G401.6 (cell line): ENCODE results near the gene PLEKHA6.

ENCODE experiments used
- FAIRE-seq: peaks from 2 replicates; lab custom pipeline; 2012; peaks lifted over from hg19 to GRCh38; lab: Jason Lieb, UNC

The PLEKHA6 gene

GRCh38 chr1:204283711-204284651 is 75.7 kb downstream of the PLEKHA6 start:
- FAIRE-seq: no peak

- FAIRE-seq: no peak
Measured at GRCh38 chr1:204282761-204283221, 76.9 kb downstream of the PLEKHA6 start.

GRCh38 chr1:204280099-204280961 is 79.4 kb downstream of the PLEKHA6 start:
- no peak for FAIRE-seq

GRCh38 chr1:204278958-204279357 is 80.8 kb downstream of the PLEKHA6 start:
- no peak for FAIRE-seq

GRCh38 chr1:204278251-204278650 is 81.5 kb downstream of the PLEKHA6 start:
- FAIRE-seq: no peak

GRCh38 chr1:204277563-204278219 is 82.0 kb downstream of the PLEKHA6 start:
- FAIRE-seq: no peak

GRCh38 chr1:204275695-204276370 is 83.9 kb downstream of the PLEKHA6 start:
- FAIRE-seq: no peak

GRCh38 chr1:204274446-204274845 is 85.3 kb downstream of the PLEKHA6 start:
- FAIRE-seq: no peak

- no peak for FAIRE-seq
Measured at GRCh38 chr1:204272505-204272904, 87.2 kb downstream of the PLEKHA6 start.

- no peak for FAIRE-seq
Measured at GRCh38 chr1:204271970-204272369, 87.8 kb downstream of the PLEKHA6 start.

GRCh38 chr1:204268101-204268500 is 91.6 kb downstream of the PLEKHA6 start:
- no peak for FAIRE-seq

GRCh38 chr1:204267191-204267601 is 92.5 kb downstream of the PLEKHA6 start:
- no peak for FAIRE-seq

- no peak for FAIRE-seq
Measured at GRCh38 chr1:204266504-204267034, 93.2 kb downstream of the PLEKHA6 start.

- no peak for FAIRE-seq
Measured at GRCh38 chr1:204265665-204266064, 94.1 kb downstream of the PLEKHA6 start.

- FAIRE-seq: no peak
Measured at GRCh38 chr1:204264805-204265204, 94.9 kb downstream of the PLEKHA6 start.

- no peak for FAIRE-seq
Measured at GRCh38 chr1:204263254-204263910, 96.3 kb downstream of the PLEKHA6 start.

GRCh38 chr1:204262506-204263253 is 97.0 kb downstream of the PLEKHA6 start:
- no peak for FAIRE-seq

- no peak for FAIRE-seq
Measured at GRCh38 chr1:204261746-204262505, 97.8 kb downstream of the PLEKHA6 start.

GRCh38 chr1:204261266-204261665 is 98.5 kb downstream of the PLEKHA6 start:
- FAIRE-seq: no peak
